Measurements from ENCODE around the gene SEMG2.
A peak's percentile ranks its signal among the peaks of the same experiment; 100 is the strongest.

The SEMG2 gene

DNA sequence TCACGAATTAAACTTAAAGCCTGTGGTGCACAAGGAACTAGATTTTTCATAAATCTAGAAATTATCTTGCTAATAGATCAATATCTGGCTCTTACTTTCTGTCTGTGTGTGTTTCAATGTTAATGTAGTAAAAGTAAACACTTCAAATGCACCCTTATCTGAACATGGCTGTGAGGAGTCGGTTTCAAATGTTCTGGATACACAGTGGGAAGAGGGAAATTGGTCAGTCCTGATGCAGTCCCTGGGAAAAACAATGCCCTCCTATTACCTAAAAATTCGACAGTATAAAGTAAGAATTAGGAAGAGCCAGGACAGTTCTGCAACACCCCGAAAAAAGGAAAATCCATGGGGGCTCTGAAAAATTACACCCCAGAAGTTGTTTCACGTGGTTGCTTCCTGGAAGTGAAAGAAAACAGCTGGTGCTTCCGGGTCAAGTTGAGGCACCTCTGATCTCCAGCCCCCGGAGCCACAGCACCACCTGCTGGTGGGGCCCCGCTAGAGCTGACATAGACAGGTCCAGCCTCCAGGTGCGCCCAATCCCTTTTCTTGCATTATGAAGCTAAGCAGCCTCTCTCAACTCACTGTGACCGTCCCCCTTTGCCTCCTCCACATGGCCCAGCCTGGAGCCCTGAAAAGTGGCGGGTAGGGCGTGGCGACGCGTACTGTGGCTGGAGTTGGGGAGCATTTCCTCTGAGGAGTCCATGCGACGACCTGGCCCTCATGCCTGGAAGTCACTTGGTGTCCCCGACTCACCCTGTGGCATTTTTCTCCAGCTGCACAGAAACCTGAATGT lies 8.3 kb downstream of the SEMG2 start:
- no peak overlapping the region for H3K4me3 ChIP-seq (ENCODE audit: low read depth, low read length)
- no peak overlapping the region for H2AFZ ChIP-seq (ENCODE audit: low read length, unreplicated experiment)
- H3K4me1 ChIP-seq (ENCODE audit: control insufficient read depth, insufficient read depth, low read length, unreplicated experiment) = no peaks in the 10 kb centered on the region
- H3K79me2 ChIP-seq (ENCODE audit: control insufficient read depth, insufficient read depth, low read length, unreplicated experiment) = no peaks in the 10 kb centered on the region
- no peaks in the 10 kb centered on the region for H3K36me3 ChIP-seq (ENCODE audit: insufficient read depth, low read length)
- no peak overlapping the region for H3K27ac ChIP-seq (ENCODE audit: low read depth, low read length)
- H3K27me3 ChIP-seq (ENCODE audit: insufficient read depth, low read length) = peaks cover 84% of the 10 kb centered on the region

DNA sequence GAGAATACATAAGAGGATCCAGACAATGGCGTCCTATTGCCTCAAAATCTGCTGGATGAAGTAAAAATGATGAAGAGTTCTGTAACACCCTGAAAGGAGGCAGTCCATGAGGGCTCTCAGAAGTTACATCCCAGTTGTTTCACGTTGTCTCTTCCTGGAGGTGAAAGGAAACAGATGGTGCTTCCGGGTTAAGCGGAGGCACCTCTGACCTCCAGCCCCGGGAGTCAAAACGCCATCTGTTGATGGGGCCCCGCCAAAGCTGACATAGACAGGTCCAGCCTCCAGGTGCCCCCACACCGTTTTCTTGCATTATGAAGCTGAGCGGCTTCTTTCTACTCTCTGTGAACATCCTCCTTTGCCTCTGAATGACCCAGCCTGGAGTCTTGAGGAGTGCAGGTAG lies 9.5 kb downstream of the SEMG2 start:
- Histone ChIP-seq H3K79me2 (ENCODE audit: control insufficient read depth, insufficient read depth, low read length, unreplicated experiment) (no peaks in the 10 kb centered on the region), H3K27me3 (ENCODE audit: insufficient read depth, low read length) (peaks cover 79% of the 10 kb centered on the region), H3K27ac (ENCODE audit: low read depth, low read length) (no peak overlapping the region), H3K4me1 (ENCODE audit: control insufficient read depth, insufficient read depth, low read length, unreplicated experiment) (no peaks in the 10 kb centered on the region), H2AFZ (ENCODE audit: low read length, unreplicated experiment) (no peak overlapping the region), H3K36me3 (ENCODE audit: insufficient read depth, low read length) (no peaks in the 10 kb centered on the region), H3K4me3 (ENCODE audit: low read depth, low read length) (no peak overlapping the region)

GRCh38 chr20:45235995-45236394 lies 14.8 kb downstream of the SEMG2 start:
- Histone ChIP-seq H3K79me2 (ENCODE audit: control insufficient read depth, insufficient read depth, low read length, unreplicated experiment) (no peaks in the 10 kb centered on the region), H2AFZ (ENCODE audit: low read length, unreplicated experiment) (no peak overlapping the region), H3K27ac (ENCODE audit: low read depth, low read length) (no peak overlapping the region), H3K36me3 (ENCODE audit: insufficient read depth, low read length) (no peaks in the 10 kb centered on the region), H3K27me3 (ENCODE audit: insufficient read depth, low read length) (peaks cover 69% of the 10 kb centered on the region), H3K4me3 (ENCODE audit: low read depth, low read length) (no peak overlapping the region), H3K4me1 (ENCODE audit: control insufficient read depth, insufficient read depth, low read length, unreplicated experiment) (no peaks in the 10 kb centered on the region)

DNA sequence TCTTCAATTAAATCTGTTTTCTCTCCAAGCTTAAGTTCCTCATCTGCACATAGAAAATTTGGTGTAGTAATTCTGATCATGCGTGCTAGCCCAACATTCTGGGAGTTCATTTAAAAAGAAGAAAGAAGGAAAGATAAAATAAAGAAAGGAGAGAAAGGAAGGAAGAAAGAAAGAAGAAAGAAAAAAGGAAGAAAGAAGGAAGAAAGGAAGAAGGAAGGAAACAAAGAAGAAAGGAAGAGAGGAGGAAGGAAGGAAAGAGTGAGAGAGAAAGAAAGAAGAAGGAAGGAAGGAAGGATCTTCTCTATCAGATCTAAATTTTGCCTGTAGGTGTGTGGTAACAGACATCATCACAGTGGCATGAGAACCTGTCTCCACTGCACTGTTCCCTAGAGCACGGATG lies 17.0 kb downstream of the SEMG2 start:
- H3K4me1 ChIP-seq (ENCODE audit: control insufficient read depth, insufficient read depth, low read length, unreplicated experiment) = no peaks in the 10 kb centered on the region
- H3K27me3 ChIP-seq (ENCODE audit: insufficient read depth, low read length) = peaks cover 69% of the 10 kb centered on the region
- no peak overlapping the region for H3K4me3 ChIP-seq (ENCODE audit: low read depth, low read length)
- no peaks in the 10 kb centered on the region for H3K79me2 ChIP-seq (ENCODE audit: control insufficient read depth, insufficient read depth, low read length, unreplicated experiment)
- no peak overlapping the region for H2AFZ ChIP-seq (ENCODE audit: low read length, unreplicated experiment)
- H3K36me3 ChIP-seq (ENCODE audit: insufficient read depth, low read length) = no peaks in the 10 kb centered on the region
- H3K27ac ChIP-seq (ENCODE audit: low read depth, low read length) = no peak overlapping the region

DNA sequence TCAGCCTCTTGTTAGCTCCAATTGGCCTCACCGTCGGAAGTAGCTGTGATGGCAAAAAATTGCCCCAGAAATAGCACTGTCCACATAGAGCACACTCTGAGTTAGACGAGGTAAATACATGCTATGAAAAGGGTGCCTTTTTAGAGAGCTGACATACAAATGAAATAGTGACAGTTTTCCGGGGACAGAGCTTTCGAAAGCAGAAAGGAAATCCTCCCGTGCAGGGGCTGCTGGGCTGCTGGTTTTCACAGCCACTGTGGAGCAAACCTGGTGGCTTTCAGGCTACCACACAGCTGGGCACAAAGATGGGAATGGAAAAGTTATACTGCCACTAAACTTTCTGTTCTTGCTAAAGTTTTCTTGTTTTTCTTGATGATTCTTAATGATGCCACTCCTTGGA lies 24.9 kb downstream of the SEMG2 start:
- Histone ChIP-seq H3K79me2 (ENCODE audit: control insufficient read depth, insufficient read depth, low read length, unreplicated experiment) (no peaks in the 10 kb centered on the region), H3K36me3 (ENCODE audit: insufficient read depth, low read length) (no peaks in the 10 kb centered on the region), H3K27me3 (ENCODE audit: insufficient read depth, low read length) (peaks cover 84% of the 10 kb centered on the region), H3K4me1 (ENCODE audit: control insufficient read depth, insufficient read depth, low read length, unreplicated experiment) (no peaks in the 10 kb centered on the region), H3K27ac (ENCODE audit: low read depth, low read length) (no peak overlapping the region), H2AFZ (ENCODE audit: low read length, unreplicated experiment) (no peak overlapping the region), H3K4me3 (ENCODE audit: low read depth, low read length) (no peak overlapping the region)

DNA sequence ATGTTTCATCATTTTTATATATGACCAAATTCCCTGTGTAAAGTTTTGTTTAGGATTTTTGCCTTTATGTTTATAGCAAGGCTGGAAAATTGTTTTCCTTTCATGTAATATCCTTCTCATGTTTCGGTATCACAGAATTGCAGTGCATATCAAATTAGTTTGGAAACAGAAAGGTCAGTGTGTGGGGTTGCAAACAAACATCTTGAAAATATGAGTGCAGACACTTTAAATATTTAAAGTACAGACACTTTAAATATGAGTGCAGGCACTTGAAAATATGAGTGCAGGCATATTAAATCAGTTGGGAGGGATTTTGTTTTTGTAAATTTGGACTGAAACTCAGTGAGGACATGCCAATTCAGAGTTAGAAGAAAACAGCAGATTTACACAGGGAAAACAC lies 26.7 kb downstream of the SEMG2 start:
- Histone ChIP-seq H3K79me2 (ENCODE audit: control insufficient read depth, insufficient read depth, low read length, unreplicated experiment) (no peaks in the 10 kb centered on the region), H2AFZ (ENCODE audit: low read length, unreplicated experiment) (no peak overlapping the region), H3K27me3 (ENCODE audit: insufficient read depth, low read length) (peaks cover 82% of the 10 kb centered on the region), H3K27ac (ENCODE audit: low read depth, low read length) (no peak overlapping the region), H3K36me3 (ENCODE audit: insufficient read depth, low read length) (no peaks in the 10 kb centered on the region), H3K4me3 (ENCODE audit: low read depth, low read length) (no peak overlapping the region), H3K4me1 (ENCODE audit: control insufficient read depth, insufficient read depth, low read length, unreplicated experiment) (no peaks in the 10 kb centered on the region)

- H2AFZ ChIP-seq (ENCODE audit: low read length, unreplicated experiment) = no peak overlapping the region
- H3K4me1 ChIP-seq (ENCODE audit: control insufficient read depth, insufficient read depth, low read length, unreplicated experiment) = no peaks in the 10 kb centered on the region
- H3K4me3 ChIP-seq (ENCODE audit: low read depth, low read length) = no peak overlapping the region
- peaks cover 75% of the 10 kb centered on the region for H3K27me3 ChIP-seq (ENCODE audit: insufficient read depth, low read length)
- no peaks in the 10 kb centered on the region for H3K36me3 ChIP-seq (ENCODE audit: insufficient read depth, low read length)
- H3K79me2 ChIP-seq (ENCODE audit: control insufficient read depth, insufficient read depth, low read length, unreplicated experiment) = no peaks in the 10 kb centered on the region
- no peak overlapping the region for H3K27ac ChIP-seq (ENCODE audit: low read depth, low read length)
These were observed 27.4 kb downstream of the SEMG2 start for GRCh38 chr20:45248609-45249008.

- Histone ChIP-seq H3K79me2 (ENCODE audit: control insufficient read depth, insufficient read depth, low read length, unreplicated experiment) (no peaks in the 10 kb centered on the region), H3K27ac (ENCODE audit: low read depth, low read length) (no peak overlapping the region), H3K4me3 (ENCODE audit: low read depth, low read length) (no peak overlapping the region), H3K4me1 (ENCODE audit: control insufficient read depth, insufficient read depth, low read length, unreplicated experiment) (peaks cover 12% of the 10 kb centered on the region), H3K36me3 (ENCODE audit: insufficient read depth, low read length) (no peaks in the 10 kb centered on the region), H2AFZ (ENCODE audit: low read length, unreplicated experiment) (no peak overlapping the region), H3K27me3 (ENCODE audit: insufficient read depth, low read length) (peaks cover 44% of the 10 kb centered on the region)
These were observed 30.8 kb downstream of the SEMG2 start for GRCh38 chr20:45251884-45252560.

GRCh38 chr20:45253261-45253660 lies 32.1 kb downstream of the SEMG2 start:
- Histone ChIP-seq H3K79me2 (ENCODE audit: control insufficient read depth, insufficient read depth, low read length, unreplicated experiment) (no peaks in the 10 kb centered on the region), H3K4me3 (ENCODE audit: low read depth, low read length) (no peak overlapping the region), H2AFZ (ENCODE audit: low read length, unreplicated experiment) (no peak overlapping the region), H3K36me3 (ENCODE audit: insufficient read depth, low read length) (no peaks in the 10 kb centered on the region), H3K4me1 (ENCODE audit: control insufficient read depth, insufficient read depth, low read length, unreplicated experiment) (peaks cover 12% of the 10 kb centered on the region), H3K27ac (ENCODE audit: low read depth, low read length) (no peak overlapping the region), H3K27me3 (ENCODE audit: insufficient read depth, low read length) (peaks cover 31% of the 10 kb centered on the region)

DNA sequence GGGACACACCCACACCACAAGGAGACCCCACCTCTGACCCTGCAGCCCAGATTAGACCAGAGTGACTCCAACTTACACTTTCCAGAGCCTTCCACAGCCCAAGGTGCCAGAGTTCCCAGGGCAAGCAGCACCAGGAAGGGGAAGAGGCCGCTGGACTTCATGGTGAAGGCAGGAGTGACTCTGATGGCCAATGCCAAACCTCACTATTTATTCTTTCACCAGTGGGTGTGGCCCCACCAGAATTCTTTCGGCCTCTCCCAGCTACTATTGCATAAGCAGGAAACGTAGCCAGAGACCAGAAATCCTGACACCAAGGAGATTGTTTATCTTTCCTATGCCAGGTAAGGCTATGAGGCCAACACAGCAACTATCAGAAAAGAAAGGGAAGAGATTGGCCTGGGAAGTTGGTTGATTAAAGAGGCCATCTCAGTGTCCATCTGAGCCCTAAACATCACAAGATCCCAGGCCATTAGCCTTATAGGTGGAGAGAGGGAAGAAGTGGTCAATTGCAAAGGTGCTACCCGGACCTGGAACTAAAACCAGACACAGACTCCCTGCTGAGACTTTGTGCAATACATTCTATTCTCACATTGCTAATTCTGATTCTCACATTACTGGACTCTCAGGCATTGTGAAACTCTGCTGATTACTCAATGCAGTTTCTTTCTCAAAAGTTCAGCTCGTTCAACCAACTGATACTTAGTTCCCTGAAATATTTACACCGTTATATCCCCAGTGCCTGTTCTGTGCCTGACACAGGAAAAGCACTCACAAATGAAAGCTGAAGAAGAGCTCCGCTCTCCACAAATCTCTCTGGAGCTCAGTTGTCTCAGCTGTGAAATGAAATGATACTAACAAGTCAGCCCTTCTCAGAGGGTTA lies 33.5 kb downstream of the SEMG2 start, which contains the start of gene SLPI:
TSS of gene SLPI (minus strand) at position 182 of the 880 bp plus-strand sequence. CDS start at position 161, 21 bp downstream.
- peaks cover 12% of the 10 kb centered on the region for H3K4me1 ChIP-seq (ENCODE audit: control insufficient read depth, insufficient read depth, low read length, unreplicated experiment)
- H2AFZ ChIP-seq (ENCODE audit: low read length, unreplicated experiment) = no peak within 1 kb of the TSS
- H3K27me3 ChIP-seq (ENCODE audit: insufficient read depth, low read length) = peaks cover 37% of the 10 kb centered on the region
- peak within 1 kb of the TSS; percentile 17; the same call in 1 of the 2 replicates for H3K27ac ChIP-seq (ENCODE audit: low read depth, low read length)
- H3K4me3 ChIP-seq (ENCODE audit: low read depth, low read length) = no peak within 1 kb of the TSS
- H3K79me2 ChIP-seq (ENCODE audit: control insufficient read depth, insufficient read depth, low read length, unreplicated experiment) = no peaks in the 10 kb centered on the region
- H3K36me3 ChIP-seq (ENCODE audit: insufficient read depth, low read length) = no peaks in the 10 kb centered on the region

Measured in ACC112 (cell line).